Suprapubic skin (tissue), 4 donors: ENCODE measurements around the gene PTPRD.

Experiments used
- EP300 ChIP-seq: sonication (generic); formaldehyde crosslinking; IDR thresholded peaks from one replicate; pipeline ENCODE4 v1.6.1; 2017; ENCODE audit warnings: antibody characterized with exemption
- POLR2A ChIP-seq, 2 donors: fragments of 450-650 bp; IDR thresholded peaks; one replicate each; pipeline ENCODE4 v1.6.1; 2017; ENCODE audit warnings: antibody characterized with exemption in 2 of 2, mild to moderate bottlenecking in 2 of 2, moderate library complexity in 2 of 2
- POLR2AphosphoS5 ChIP-seq, 3 donors: sonication (generic); formaldehyde crosslinking; IDR thresholded peaks; one replicate each; pipeline ENCODE4 v1.6.1; 2017; ENCODE audit warnings: antibody characterized with exemption in 3 of 3
- TF ChIP-seq, protein P1 (sequence below), 2 donors: fragments of 200-600 bp in 1 of 2; fragments of 450-650 bp in 1 of 2; sonication (generic) in 1 of 2; IDR thresholded peaks; one replicate each; pipeline ENCODE4 v1.5.1; 2016 to 2019; ENCODE audit warnings: antibody characterized with exemption in 2 of 2, mild to moderate bottlenecking in 1 of 2, moderate library complexity in 1 of 2

DNA sequence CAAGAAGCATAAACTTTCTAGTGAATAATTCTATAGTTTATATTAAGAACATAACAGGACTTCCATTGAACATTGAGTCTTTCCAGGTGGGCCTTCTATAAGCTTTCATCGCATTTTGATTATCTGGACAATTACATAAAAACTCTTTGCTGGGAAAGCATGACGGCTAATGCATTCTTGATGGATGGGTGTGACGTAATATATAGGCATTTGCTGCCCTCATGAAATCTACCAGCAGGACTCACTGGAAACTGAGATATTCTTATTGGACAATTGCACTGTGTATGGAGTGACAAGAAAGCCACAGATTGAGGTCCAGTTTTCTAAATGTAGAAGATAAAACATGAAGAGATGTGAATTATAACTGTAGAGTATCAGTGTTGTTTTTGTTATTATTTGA is 15.0 kb downstream of the PTPRD start:
- TF ChIP-seq, protein P1, sequence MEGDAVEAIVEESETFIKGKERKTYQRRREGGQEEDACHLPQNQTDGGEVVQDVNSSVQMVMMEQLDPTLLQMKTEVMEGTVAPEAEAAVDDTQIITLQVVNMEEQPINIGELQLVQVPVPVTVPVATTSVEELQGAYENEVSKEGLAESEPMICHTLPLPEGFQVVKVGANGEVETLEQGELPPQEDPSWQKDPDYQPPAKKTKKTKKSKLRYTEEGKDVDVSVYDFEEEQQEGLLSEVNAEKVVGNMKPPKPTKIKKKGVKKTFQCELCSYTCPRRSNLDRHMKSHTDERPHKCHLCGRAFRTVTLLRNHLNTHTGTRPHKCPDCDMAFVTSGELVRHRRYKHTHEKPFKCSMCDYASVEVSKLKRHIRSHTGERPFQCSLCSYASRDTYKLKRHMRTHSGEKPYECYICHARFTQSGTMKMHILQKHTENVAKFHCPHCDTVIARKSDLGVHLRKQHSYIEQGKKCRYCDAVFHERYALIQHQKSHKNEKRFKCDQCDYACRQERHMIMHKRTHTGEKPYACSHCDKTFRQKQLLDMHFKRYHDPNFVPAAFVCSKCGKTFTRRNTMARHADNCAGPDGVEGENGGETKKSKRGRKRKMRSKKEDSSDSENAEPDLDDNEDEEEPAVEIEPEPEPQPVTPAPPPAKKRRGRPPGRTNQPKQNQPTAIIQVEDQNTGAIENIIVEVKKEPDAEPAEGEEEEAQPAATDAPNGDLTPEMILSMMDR (IDR thresholded peaks at IDR 0.05), result no peak
- TF ChIP-seq POLR2AphosphoS5 (IDR thresholded peaks at IDR 0.05) (no peak), EP300 (no peak), POLR2A (IDR thresholded peaks at IDR 0.05) (no peak)
